SK-N-SH treated with all-trans-retinoic acid at 6 μM for 48 hours (cell line): ENCODE results near the gene PEX7.

Source experiments
- ATAC-seq: fragments of 200-7000 bp; cut with Tn5 transposase; 3 replicates; pipeline ENCODE4 v1.9.1; 2020; ENCODE audit warnings: mild to moderate bottlenecking, moderate library complexity
- ARNTL ChIP-seq: fragments of 450-650 bp; formaldehyde crosslinking; IDR thresholded peaks from 2 replicates; pipeline ENCODE4 v1.5.0; 2020; ENCODE audit warnings: low read depth, mild to moderate bottlenecking, moderate library complexity, borderline replicate concordance
- BACH2 ChIP-seq: fragments of 250-450 bp; sonication (Bioruptor Pico); IDR thresholded peaks from 2 replicates; pipeline ENCODE4 v1.9.0; 2021; ENCODE audit warnings: mild to moderate bottlenecking, borderline replicate concordance
- CREB5 ChIP-seq: fragments of 250-450 bp; sonication (Bioruptor Pico); IDR thresholded peaks from 2 replicates; pipeline ENCODE4 v1.5.1; 2020; ENCODE audit warnings: low read depth, mild to moderate bottlenecking, moderate library complexity
- CSDC2 ChIP-seq: fragments of 250-450 bp; sonication (Bioruptor Pico); IDR thresholded peaks from 2 replicates; pipeline ENCODE4 v1.5.0; 2020; ENCODE audit warnings: mild to moderate bottlenecking, moderate library complexity
- CSRNP3 ChIP-seq: fragments of 250-450 bp; sonication (Bioruptor Pico); IDR thresholded peaks from 2 replicates; pipeline ENCODE4 v1.5.1; 2021; ENCODE audit warnings: mild to moderate bottlenecking, moderate library complexity
- ESRRG ChIP-seq: fragments of 250-450 bp; sonication (Bioruptor Pico); IDR thresholded peaks from 2 replicates; pipeline ENCODE4 v1.6.1; 2021; ENCODE audit warnings: mild to moderate bottlenecking
- GLIS3 ChIP-seq: fragments of 250-450 bp; sonication (Bioruptor Pico); IDR thresholded peaks from 2 replicates; pipeline ENCODE4 v1.5.0; 2020; ENCODE audit warnings: mild to moderate bottlenecking, moderate library complexity
- ISL1 ChIP-seq: fragments of 250-450 bp; sonication (Bioruptor Pico); IDR thresholded peaks from 2 replicates; pipeline ENCODE4 v2.1.2; 2022; ENCODE audit warnings: mild to moderate bottlenecking, moderate library complexity
- OSR1 ChIP-seq: fragments of 250-450 bp; sonication (Bioruptor Pico); IDR thresholded peaks from 2 replicates; pipeline ENCODE4 v1.8.0; 2022; ENCODE audit warnings: moderate library complexity, mild to moderate bottlenecking, inconsistent platforms
- PATZ1 ChIP-seq: fragments of 250-450 bp; sonication (Bioruptor Pico); IDR thresholded peaks from 2 replicates; pipeline ENCODE4 v1.8.0; 2020; ENCODE audit warnings: mild to moderate bottlenecking, moderate library complexity, borderline replicate concordance
- POU6F1 ChIP-seq: fragments of 250-450 bp; sonication (Bioruptor Pico); IDR thresholded peaks from 2 replicates; pipeline ENCODE4 v1.8.0; 2021; ENCODE audit warnings: low read depth, mild to moderate bottlenecking, moderate library complexity, borderline replicate concordance
- PPARA ChIP-seq: fragments of 250-450 bp; sonication (Bioruptor Pico); IDR thresholded peaks from 2 replicates; pipeline ENCODE4 v1.5.0; 2020; ENCODE audit warnings: mild to moderate bottlenecking, borderline replicate concordance
- RARB ChIP-seq: fragments of 250-450 bp; sonication (Bioruptor Pico); IDR thresholded peaks from 2 replicates; pipeline ENCODE4 v1.8.0; 2021; ENCODE audit warnings: mild to moderate bottlenecking, moderate library complexity
- SNAI2 ChIP-seq: fragments of 250-450 bp; sonication (Bioruptor Pico); IDR thresholded peaks from 2 replicates; pipeline ENCODE4 v1.5.0; 2020; ENCODE audit warnings: mild to moderate bottlenecking, moderate library complexity
- TCF4 ChIP-seq: fragments of 250-450 bp; sonication (Bioruptor Pico); IDR thresholded peaks from 2 replicates; pipeline ENCODE4 v1.8.0; 2021; ENCODE audit warnings: mild to moderate bottlenecking, moderate library complexity, borderline replicate concordance
- TOX ChIP-seq: fragments of 250-450 bp; sonication (Bioruptor Pico); IDR thresholded peaks from 2 replicates; pipeline ENCODE4 v1.8.0; 2021; ENCODE audit warnings: mild to moderate bottlenecking, moderate library complexity, borderline replicate concordance
- TSHZ2 ChIP-seq: fragments of 250-450 bp; sonication (Bioruptor Pico); IDR thresholded peaks from 2 replicates; pipeline ENCODE4 v1.5.0; 2020; ENCODE audit warnings: mild to moderate bottlenecking, moderate library complexity
- ZC3H10 ChIP-seq: fragments of 250-450 bp; sonication (Bioruptor Pico); IDR thresholded peaks from 2 replicates; pipeline ENCODE4 v1.5.1; 2021; ENCODE audit warnings: mild to moderate bottlenecking, moderate library complexity
- ZFP3 ChIP-seq: fragments of 250-450 bp; sonication (Bioruptor Pico); IDR thresholded peaks from 2 replicates; pipeline ENCODE4 v1.5.0; 2020; ENCODE audit warnings: mild to moderate bottlenecking, moderate library complexity
- ZFP30 ChIP-seq: fragments of 450-650 bp; formaldehyde crosslinking; IDR thresholded peaks from 2 replicates; pipeline ENCODE4 v1.5.0; 2022; ENCODE audit warnings: mild to moderate bottlenecking, moderate library complexity
- ZNF565 ChIP-seq: fragments of 450-650 bp; formaldehyde crosslinking; conservative IDR thresholded peaks from 2 replicates; pipeline ENCODE4 v1.5.0; 2020; ENCODE audit warnings: low read depth, mild to moderate bottlenecking, moderate library complexity
- ZNF70 ChIP-seq: fragments of 450-650 bp; formaldehyde crosslinking; IDR thresholded peaks from 2 replicates; pipeline ENCODE4 v1.5.0; 2020; ENCODE audit warnings: mild to moderate bottlenecking, moderate library complexity
- ZNF8 ChIP-seq: fragments of 450-650 bp; formaldehyde crosslinking; IDR thresholded peaks from 2 replicates; pipeline ENCODE4 v1.5.0; 2020; ENCODE audit warnings: mild to moderate bottlenecking, moderate library complexity

Gene PEX7

GRCh38 chr6:136783021-136783420 lies 39.4 kb upstream of the PEX7 start:
- no peak for ATAC-seq
- TF ChIP-seq ZNF8 (no peak), BACH2 (CRISPR knock-in tag) (no peak), CSDC2 (CRISPR knock-in tag) (no peak), SNAI2 (CRISPR knock-in tag) (no peak), RARB (CRISPR knock-in tag) (no peak), ISL1 (CRISPR knock-in tag) (no peak), ZNF565 (CRISPR knock-in tag) (no peak), ZC3H10 (no peak), ZFP3 (CRISPR knock-in tag) (no peak), PATZ1 (CRISPR knock-in tag) (no peak), ARNTL (no peak), PPARA (CRISPR knock-in tag) (no peak), GLIS3 (CRISPR knock-in tag) (no peak), OSR1 (CRISPR knock-in tag) (no peak), ZFP30 (no peak), CREB5 (no peak), ZNF70 (CRISPR knock-in tag) (no peak)

- ATAC-seq, result no peak
- TF ChIP-seq CSRNP3 (no peak), PATZ1 (CRISPR knock-in tag) (no peak), ZNF8 (no peak), CSDC2 (CRISPR knock-in tag) (no peak), ZC3H10 (no peak), POU6F1 (no peak), GLIS3 (CRISPR knock-in tag) (no peak), ISL1 (CRISPR knock-in tag) (no peak), BACH2 (CRISPR knock-in tag) (no peak), ZFP30 (no peak), ARNTL (no peak), SNAI2 (CRISPR knock-in tag) (no peak), ZNF70 (CRISPR knock-in tag) (no peak), CREB5 (no peak), TSHZ2 (CRISPR knock-in tag) (no peak), ZNF565 (CRISPR knock-in tag) (no peak), ESRRG (no peak), TCF4 (CRISPR knock-in tag) (no peak), ZFP3 (CRISPR knock-in tag) (no peak), TOX (CRISPR knock-in tag) (no peak)
Observed at GRCh38 chr6:136783495-136784270, 38.7 kb upstream of the PEX7 start.
